Activated CD8-positive, alpha-beta memory T cell treated with anti-CD3 and anti-CD28 coated beads, Interleukin-2, amount 50 U/mL, for 48 hours (primary cell): ENCODE data around the gene CIB4.
"Not testable (repeated sequence)": the region's sequence is repeated elsewhere in the genome, so short reads cannot be mapped to it uniquely, and the experiment has no call there.

Experiments
- DNase-seq: peaks from one replicate; pipeline ENCODE4 v3.0.0-alpha.2; 2020

CIB4 gene

DNA sequence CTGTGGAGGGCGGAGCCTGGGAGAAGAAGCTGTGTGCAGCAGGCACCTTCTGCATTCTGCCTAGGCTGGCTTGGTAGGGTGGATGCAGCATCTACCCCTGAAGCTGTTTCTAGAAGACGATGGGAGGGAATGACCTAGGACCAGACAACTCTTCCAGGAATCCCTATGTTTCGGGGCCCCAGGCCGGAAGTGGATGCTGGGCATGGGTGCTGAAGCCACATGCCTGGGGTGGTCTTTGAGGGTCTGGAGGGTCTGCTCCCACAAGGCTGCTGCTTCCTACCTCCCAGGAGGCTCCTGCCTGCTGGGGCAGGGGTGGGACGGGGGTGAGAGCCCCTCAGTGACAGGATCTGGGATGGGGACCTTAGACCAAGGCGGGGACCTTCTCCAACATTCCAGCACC is 61.0 kb downstream of the CIB4 start:
- peak; percentile 36 for DNase-seq

GRCh38 chr2:26579723-26580040 is 61.5 kb downstream of the CIB4 start:
- DNase-seq: peak; percentile 12

- peak; percentile 36 for DNase-seq
Observed at GRCh38 chr2:26579025-26579722, 62.0 kb downstream of the CIB4 start.

DNA sequence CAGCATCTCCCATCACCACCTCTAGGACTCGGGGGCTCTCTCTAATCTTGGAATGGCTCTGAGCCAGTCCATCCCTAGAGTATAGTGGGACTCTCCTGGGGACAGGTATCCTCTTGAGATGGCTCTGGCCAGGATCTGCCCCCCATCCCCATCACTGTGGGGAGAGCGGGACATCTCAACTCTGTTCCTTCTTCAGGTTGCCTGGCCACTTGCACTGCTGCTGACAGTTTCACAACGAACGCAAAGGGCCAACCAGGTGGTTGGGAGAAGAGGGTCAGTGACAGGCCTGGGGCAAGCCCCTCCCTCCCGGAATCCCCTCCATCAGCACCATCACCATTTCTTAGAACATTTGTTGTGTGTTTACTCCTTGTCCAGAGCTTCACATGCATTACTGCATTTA is 62.6 kb downstream of the CIB4 start:
- DNase-seq: peak; percentile 42

DNA sequence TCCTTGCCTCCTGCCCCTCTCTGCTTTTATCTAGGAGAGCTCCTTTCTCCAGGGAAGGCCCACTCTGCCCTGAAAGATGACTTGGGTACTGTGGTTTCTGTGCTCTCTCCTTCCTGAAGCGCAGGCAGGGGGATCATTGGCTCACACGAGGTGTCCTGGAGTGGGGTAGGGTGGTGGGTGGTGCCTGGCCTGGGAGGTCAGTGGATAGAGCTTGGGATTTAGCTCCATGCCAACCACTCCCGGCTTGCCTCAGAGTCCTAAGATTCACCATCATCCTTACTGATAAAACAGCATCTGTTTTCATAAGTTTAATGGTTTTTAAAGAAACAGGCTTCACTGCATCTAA is 63.1 kb downstream of the CIB4 start:
- no peak for DNase-seq

- peak; percentile 88 for DNase-seq
Observed at GRCh38 chr2:26577442-26578112, 63.6 kb downstream of the CIB4 start.

DNA sequence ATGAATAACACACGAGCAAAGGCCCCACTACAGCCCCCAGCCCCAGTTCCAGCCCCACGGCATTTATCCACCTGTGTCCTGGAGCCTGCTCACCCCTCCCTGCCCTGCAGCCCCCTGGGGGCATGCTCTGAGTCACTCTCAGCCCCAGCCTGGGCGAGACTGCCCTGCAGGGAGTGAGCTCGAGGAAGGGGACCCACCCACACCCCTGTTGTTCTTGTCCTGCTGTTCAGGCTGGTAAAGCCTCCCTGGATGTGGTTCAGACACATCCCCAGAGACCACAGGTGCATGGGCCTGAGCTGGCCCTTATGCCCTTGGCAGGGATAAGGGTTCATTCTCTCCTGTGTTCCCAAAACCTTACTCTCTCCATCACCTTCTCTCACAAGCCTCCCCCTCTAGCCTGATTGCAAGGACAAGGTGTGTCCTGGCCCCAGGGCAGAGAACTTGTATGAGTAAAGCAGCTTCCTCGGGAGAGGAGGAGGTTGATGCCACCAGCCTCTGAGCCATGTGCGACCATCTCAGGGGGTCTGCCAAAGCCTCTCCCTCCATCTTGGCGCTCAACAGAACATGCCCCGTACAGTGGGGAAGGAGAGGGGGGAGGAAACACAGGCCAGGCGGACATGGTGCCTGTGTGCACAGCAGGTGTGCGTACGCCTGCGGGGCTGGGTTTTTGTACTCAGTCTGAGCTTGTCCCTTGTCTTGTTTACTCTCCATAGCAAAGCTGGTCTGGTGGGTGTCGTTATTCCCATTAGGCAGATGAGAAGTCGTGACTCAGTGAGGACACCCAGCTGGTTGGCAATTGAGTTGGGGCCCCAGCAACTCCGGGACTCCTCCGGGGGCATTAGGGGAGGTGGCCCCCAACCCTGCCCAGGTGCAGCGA is 64.4 kb downstream of the CIB4 start:
- DNase-seq: no peak

DNA sequence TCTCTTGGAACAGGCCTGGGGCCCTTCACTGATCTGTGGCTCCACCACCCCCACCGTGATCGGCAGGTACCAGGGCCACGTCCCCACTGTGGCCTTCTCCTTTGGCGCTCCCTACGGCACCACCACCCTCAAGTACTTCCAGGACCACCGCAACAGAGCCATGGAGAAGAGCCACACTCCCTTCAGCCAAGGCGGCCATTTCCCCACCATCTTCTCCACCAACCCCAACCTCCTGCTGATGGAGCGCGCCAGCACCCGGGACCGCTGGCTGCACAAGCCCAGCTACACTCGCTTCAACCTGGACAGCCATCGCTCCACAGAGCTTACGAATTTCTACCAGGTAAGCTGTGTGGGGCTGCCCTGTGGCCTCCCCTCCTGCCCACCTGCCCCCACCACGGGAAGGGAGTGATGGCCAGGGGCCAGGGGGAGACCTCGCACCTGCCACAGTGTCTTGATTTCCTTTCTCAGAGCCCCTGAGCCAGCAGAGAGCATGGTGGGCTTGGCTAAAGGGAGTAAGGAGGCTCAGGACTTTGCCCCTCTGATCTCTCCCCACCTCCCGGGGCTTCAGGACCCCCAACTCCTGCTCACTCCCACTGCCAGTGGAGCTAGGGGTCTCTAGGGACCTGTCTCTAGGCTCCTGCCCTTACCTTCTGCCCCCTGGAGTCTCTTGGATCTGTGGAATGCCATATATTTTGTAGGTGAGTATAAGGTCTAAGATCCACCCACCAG is 65.2 kb downstream of the CIB4 start:
- DNase-seq: no peak

DNA sequence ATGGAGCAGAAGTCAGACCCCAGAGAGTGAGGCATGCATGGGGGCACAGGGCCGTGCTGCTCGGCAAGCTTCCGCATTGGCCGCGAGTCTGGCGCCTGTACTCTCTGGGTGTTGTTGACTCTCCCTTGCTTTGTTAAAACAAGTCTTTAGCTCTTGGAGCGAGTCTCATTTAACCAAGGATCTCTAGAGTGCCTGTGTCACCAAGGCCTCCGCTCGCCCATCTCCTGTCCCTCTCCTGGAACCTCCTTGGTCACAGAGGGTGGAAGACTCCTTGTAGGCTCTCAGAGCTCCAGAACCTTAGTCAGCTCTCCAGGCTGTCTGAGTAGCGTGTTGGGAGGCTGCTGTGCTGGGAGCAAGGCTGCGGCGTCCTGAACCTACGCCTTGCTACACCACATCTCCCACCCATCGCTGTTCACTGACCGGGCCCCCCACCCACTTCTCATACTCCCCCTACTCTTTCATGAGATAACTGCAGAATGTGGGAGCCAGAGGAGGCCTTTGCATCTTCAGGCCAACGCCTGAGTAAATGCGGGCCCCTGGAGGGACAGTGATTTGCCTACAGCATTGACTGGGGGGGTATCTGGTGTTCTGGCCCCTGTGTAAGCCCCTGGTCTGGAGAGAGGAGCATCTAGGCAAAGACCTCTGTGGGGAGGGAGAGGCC is 66.1 kb downstream of the CIB4 start:
- no peak for DNase-seq

DNA sequence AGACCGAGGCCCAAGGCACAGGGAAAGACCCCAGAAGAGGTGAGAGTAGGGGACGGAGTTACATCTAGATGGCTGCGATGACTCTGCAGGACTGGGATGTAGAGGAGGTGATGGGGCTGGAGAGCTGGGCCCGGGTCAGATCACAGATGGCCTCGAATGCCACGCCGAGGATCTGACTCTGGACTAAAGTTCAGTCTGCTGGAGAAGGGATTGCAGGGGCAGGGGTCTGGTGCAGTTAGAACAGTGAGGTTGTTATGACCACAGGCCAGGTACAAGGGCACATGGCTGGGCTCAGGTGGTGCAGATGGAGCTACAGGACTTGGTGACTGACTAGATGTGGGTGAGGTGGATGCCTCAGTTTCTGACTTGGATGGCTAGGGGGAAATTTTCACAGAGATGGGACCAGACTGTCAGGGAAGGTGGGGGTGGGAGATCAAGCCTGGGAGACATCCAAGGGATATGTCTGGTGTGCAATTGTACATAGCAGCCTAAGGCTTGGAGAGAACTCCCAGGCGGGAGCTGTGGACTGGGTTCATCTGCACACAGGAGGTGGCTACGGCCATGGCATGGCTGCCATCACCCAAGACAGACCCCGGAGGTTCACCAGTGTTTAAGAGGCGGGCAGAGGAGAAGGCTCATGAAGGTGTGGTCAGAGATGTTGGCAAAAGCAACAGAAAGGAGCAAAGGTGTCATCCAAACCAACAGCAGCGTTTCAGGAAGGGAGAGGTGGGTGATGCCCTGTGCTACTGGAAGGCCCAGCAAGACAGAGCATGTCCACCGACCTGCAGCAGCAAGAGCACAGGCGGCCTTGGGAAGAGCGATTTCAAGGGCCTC is 66.9 kb downstream of the CIB4 start:
- no peak for DNase-seq

GRCh38 chr2:26573241-26573925 is 67.8 kb downstream of the CIB4 start:
- DNase-seq: no peak

DNA sequence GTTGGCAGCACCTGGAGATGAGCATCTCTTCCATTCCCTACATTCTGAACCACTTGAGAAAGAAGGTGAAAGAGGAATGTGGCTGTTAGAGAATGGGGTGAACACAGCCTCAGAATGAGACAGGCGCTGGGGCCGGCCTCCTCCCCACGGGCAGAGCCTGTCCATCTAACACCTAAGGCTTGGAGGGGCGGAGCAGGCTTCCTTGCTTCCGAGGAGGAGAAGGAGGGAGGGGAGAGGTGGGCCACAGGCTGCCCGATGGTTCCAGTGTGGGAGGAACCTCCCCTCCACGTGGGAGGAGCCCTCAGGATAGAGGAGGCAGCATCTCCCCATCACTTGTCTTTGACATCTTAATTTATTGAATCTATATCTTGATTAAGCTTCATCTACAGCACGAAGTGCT is 68.6 kb downstream of the CIB4 start:
- DNase-seq: no peak

- no peak for DNase-seq
Observed at GRCh38 chr2:26571316-26571715, 69.8 kb downstream of the CIB4 start.

DNA sequence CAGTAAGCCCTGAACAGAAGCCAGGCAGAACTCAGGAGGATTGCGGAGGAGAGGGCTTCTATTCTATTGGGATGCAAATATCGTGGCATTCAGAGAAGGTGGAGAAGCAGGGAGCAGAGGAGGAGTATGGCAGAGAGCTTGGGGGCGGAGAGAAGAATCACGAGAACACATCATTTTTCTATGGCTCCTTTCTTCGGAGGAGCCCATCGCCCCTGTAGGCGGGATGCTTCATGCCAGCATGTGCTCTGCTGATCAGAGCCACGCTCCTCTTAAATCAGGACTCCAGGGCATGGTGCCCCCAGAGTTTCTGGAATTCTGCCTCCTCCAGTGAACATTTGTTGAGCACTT is 71.1 kb downstream of the CIB4 start:
- peak; percentile 34 for DNase-seq

- DNase-seq: peak; percentile 20
Observed at GRCh38 chr2:26569216-26570082, 71.7 kb downstream of the CIB4 start.

DNA sequence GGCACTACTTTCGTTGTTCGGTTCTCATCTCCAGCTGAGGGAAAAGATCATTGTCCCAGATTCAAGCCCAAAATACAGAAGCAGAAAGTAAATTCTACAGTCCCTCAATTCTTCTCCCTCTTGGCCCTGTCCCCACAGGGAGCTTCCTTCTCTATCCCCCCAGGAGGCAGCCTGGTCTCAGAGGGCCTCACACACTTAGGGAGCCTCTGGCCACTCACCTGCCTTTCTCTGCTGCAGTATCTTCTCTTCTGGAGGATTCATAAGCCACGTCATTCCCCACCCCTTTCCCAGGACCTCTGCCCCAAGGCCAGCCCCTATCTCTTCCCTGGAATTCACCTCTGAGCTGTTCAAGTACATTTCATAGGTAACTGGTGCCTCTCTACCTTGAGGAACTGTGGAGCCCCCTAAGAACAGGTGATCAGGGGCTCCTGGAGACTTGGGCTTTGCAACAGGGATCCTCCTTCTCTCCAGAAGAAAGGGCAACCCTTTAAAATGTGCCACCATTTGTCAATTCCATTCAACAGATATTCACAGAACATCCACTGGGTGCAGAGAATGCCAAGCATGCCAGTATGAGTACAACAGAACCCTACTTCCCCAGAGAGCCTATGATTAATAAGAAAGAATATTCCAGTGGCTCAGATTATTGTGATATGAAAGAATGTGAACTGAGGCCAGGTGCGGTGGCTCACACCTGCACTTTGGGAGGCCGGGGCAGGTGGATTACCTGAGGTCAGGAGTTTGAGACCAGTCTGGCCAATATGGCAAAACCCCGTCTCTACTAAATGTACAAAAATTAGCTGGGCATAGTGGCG is 72.9 kb downstream of the CIB4 start:
- DNase-seq: no peak

DNA sequence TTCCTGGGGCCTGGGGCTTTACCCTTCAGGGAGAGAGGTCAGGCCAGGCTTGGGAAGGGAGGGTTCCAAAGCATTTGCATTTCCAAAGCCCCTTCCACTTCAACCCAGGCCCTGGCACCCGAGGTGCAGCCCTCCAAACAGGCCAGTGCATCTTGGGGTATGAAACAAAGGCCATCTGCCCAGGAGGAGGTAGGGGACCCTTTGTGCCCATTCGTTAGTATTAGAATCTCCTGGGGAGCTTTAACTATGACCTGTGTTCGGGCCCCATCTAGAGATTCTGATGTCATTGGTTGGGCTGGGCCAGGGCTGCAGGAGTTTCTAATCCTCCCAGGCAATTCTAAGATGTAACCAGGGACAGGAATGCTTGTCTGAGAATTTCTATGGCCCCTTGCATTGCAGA is 73.6 kb downstream of the CIB4 start:
- DNase-seq: peak; percentile 17

DNA sequence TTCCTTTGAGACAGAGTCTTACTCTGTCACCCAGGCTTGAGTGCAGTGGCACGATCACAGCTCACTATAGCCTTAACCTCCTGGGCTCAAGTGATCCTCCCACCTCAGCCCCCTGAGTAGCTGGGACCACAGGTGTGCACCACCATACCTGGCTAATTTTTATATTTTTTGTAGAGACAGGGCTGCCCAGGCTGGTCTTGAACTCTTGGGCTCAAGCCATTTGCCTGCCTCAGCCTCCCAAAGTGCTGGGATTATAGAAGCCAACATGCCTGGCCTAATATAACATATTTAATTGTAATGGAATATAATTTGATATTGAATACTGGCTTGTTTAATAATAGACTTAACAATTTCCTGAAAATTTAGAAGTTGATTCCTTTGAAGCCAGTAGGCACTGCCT is 74.4 kb downstream of the CIB4 start:
- DNase-seq: not testable (repeated sequence)

GRCh38 chr2:26566081-26566375 is 75.1 kb downstream of the CIB4 start:
- peak; percentile 28 for DNase-seq
